ENCODE measurements around the gene CNPY3. TPM values are rescaled to one million over a fixed set of nuclear protein-coding genes. Genes with fewer than 3 reads are reported as not detected.

Gene CNPY3
- 36.8 to 45.0 TPM (median 43.5 TPM) in 5 replicates for total RNA-seq (2022; extraction: Qiagen RNA extraction)

DNA sequence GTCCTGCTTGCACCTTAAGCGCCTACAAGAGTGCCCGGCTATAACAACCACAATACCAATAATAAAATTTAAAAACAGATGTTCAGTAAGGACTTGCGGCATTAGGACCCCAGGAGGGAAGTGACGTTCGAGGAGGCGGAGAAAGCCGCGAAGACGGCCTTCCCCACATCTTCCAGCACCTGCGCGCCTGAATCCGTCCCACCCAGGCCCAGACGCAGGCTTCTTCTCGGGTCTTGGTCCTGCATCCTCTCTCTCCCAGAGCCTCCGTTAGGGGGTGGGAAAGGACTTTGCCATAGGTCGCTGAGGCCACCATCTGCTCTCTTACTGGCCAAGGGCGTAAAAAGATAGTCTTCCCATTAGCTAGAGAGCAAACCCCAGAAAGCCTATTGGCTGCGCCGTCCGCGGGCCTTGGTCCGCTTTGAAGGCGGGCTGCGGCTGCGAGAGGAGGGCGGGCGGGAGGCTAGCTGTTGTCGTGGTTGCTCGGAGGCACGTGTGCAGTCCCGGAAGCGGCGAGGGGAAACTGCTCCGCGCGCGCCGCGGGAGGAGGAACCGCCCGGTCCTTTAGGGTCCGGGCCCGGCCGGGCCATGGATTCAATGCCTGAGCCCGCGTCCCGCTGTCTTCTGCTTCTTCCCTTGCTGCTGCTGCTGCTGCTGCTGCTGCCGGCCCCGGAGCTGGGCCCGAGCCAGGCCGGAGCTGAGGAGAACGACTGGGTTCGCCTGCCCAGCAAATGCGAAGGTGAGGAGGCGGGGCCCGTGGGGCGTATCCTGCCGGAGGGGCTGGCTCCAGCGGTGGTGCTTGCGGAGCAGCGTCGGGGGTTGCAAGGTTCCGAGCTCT, at the start of gene CNPY3:
Gene CNPY3 (plus strand): TSS at position 495 of the 835 bp plus-strand sequence. CDS start 91 bp downstream, at position 586.

DNA sequence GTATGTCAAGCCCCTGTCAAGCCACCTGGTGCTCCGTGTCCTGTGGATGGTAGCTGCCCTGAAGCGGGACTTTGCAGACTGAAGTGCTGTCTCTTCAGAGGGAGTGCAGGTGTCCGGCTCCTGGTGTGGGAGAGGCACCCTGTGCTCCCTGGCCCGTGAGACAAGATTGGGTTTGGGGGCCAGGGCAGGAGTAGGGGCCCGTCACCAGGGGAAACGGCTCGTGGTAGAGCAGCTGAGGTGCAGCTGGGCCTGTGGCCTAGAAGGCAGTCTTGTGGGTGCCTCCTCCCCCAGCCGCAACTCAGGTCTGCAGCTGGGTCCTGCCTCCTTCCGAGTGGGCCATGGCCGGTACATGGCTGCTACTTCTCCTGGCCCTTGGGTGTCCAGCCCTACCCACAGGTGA, 13.5 kb upstream of the CNPY3 start, which contains the start of gene PTCRA:
Gene PTCRA (plus strand): TSS at position 322 of the 400 bp plus-strand sequence. CDS start 17 bp downstream, at position 339.

DNA sequence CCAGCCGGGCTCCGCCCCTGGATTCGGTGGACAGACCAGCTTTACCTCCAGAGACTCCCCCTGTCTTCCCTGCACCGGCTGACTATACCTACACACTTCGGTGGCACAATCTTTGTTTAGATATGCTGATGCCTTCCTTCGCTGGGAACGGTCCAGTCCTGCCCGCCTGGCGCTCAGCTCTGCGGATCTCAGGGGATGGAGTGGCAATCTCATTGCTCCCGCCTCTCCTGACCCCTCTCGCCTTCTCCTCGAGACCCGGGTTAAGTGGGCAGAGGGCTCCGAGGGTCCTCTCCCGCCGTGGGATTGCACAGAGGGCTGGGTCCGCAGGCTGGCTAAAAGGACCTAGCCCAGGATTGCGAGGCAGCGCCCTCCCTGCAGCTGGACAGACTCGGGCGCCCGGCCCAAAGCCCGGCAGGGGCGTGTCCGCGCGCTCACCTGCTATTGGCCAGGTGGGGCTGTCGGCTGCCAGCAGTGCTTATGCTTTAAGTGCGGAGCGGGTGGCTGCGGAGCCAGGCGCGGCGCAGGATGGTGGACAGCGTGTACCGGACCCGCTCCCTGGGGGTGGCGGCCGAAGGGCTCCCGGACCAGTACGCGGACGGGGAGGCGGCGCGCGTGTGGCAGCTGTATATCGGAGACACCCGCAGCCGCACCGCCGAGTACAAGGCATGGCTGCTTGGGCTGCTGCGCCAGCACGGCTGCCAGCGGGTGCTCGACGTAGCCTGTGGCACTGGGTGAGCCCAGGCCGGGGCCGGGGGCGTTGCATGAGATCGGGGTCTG, 31.2 kb downstream of the CNPY3 start, which contains the start of gene GNMT:
Gene GNMT (plus strand): TSS at position 512 of the 777 bp plus-strand sequence. CDS start 14 bp downstream, at position 526.

DNA sequence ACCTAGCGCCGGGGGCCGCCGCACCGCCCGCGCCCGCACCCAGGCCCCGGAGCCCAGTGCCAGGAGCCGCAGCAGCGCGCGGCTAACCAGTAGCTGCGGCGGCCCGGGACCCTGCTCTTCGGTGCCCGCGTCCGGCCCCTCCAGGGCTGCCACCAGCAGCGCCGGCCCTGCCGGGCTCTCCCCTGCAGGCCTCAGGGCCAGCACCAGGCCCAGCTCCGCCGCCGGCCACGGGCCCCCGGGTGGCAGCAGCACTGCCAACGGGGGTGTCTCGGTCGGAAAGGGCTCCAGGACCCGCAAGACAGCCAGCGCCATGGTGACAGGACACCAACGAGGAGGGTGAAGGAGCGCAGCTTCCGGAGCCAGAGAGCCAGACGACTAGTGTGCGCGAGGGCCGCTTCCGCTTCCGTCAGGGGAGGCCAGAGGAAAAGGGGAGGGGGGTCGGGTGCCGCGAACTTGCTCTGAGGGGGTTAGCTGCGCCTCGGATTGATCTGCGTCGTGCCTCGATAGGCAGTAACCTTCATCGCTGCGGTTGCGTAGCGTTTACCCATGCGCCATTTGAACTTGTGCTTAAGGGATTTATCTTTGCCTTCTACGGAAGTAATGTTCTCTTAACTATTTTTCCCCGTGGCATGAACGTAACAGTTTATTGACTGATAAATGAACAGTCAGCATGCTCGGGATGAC, 49.7 kb downstream of the CNPY3 start, which contains the start of gene PEX6:
Gene PEX6 (minus strand): TSS at position 343 of the 684 bp plus-strand sequence. CDS start 31 bp downstream, at position 312.

DNA sequence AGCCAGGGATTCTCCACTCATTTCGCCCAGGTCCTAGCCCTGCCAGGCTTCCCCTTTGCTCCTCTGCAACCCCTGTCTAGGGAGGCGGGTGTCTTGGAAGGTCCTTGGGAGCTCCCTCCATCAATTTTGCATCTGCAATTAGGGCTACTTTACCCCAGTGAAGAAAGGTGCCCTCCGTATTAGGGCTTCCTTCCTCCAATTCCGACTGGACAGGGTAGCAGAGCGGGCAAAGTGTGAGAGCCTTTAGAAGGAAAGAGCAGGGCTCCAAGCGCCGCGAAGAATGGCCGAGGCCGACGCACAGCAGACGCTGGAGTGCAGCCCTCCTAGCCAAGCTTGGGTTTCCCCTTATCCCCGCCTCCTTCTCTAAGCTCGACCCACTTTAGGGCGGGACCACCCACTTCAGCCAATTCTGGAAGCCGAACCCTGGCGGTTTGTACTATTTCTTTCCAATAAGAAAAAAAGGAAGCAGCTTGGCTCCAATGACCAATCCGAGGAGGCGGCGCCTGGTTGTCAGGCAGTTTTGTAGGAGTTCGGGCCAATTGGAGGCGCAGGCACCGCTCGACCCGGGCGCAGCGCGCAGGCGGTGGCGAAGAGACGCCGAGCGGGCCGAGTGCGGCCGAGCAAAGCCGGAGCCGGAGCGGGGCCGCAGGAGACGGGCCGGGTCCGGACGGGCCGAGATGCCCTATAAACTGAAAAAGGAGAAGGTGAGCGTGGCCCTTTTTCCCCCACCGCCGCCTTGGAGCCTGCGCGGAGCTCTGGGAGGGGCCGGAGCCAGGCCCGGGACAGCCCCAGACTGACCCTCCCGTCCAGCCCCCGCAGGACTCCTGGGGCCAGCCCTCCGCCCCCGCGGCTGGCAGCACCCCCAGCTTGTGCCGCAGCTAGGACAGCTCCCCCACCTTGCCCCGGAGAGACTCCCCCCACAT, 55.0 kb downstream of the CNPY3 start, which contains the start of gene PPP2R5D:
Gene PPP2R5D (plus strand): TSS at position 570 of the 923 bp plus-strand sequence. CDS start 108 bp downstream, at position 678.

Other genes starting within 250 kb of the CNPY3 start
- gene PRPH2, start 206.9 kb upstream of the CNPY3 start, total RNA-seq (2022; extraction: Qiagen RNA extraction): not detected in 5 replicates
- 15.3 to 18.4 TPM (median 15.6 TPM) in 5 replicates for gene TBCC, start 183.4 kb upstream of the CNPY3 start, total RNA-seq (2022; extraction: Qiagen RNA extraction)
- gene BICRAL, start 147.4 kb upstream of the CNPY3 start, total RNA-seq (2022; extraction: Qiagen RNA extraction): 2.2 to 3.1 TPM (median 2.8 TPM) in 5 replicates
- gene RPL7L1, start 49.9 kb upstream of the CNPY3 start, total RNA-seq (2022; extraction: Qiagen RNA extraction): 55.3 to 98.5 TPM (median 60.4 TPM) in 5 replicates
- gene PTCRA, start 13.4 kb upstream of the CNPY3 start, total RNA-seq (2022; extraction: Qiagen RNA extraction): not detected in 5 replicates
- gene GNMT, start 31.3 kb downstream of the CNPY3 start, total RNA-seq (2022; extraction: Qiagen RNA extraction): 0.06 to 0.16 TPM (median 0.10 TPM) in 4 of 5 replicates, not detected in the other
- gene PEX6, start 49.7 kb downstream of the CNPY3 start, total RNA-seq (2022; extraction: Qiagen RNA extraction): 6.2 to 9.7 TPM (median 9.3 TPM) in 5 replicates
- gene PPP2R5D, start 55.1 kb downstream of the CNPY3 start, total RNA-seq (2022; extraction: Qiagen RNA extraction): 25.3 to 28.9 TPM (median 27.0 TPM) in 5 replicates
- gene MEA1, start 84.5 kb downstream of the CNPY3 start, total RNA-seq (2022; extraction: Qiagen RNA extraction): 85.6 to 93.3 TPM (median 91.2 TPM) in 5 replicates
- 26.2 to 31.1 TPM (median 27.7 TPM) in 5 replicates for gene KLHDC3, start 84.8 kb downstream of the CNPY3 start, total RNA-seq (2022; extraction: Qiagen RNA extraction)
- 64.4 to 75.1 TPM (median 68.5 TPM) in 5 replicates for gene RRP36, start 92.1 kb downstream of the CNPY3 start, total RNA-seq (2022; extraction: Qiagen RNA extraction)
- gene CUL7, start 124.4 kb downstream of the CNPY3 start, total RNA-seq (2022; extraction: Qiagen RNA extraction): 6.8 to 9.0 TPM (median 7.6 TPM) in 5 replicates
- gene MRPL2, start 130.0 kb downstream of the CNPY3 start, total RNA-seq (2022; extraction: Qiagen RNA extraction): 56.1 to 62.9 TPM (median 57.9 TPM) in 5 replicates
- 6.7 to 8.1 TPM (median 7.3 TPM) in 5 replicates for gene KLC4, start 130.2 kb downstream of the CNPY3 start, total RNA-seq (2022; extraction: Qiagen RNA extraction)
- 3.7 to 5.2 TPM (median 4.8 TPM) in 5 replicates for gene PTK7, start 146.8 kb downstream of the CNPY3 start, total RNA-seq (2022; extraction: Qiagen RNA extraction)
- 12.5 to 17.2 TPM (median 16.3 TPM) in 5 replicates for gene SRF, start 241.8 kb downstream of the CNPY3 start, total RNA-seq (2022; extraction: Qiagen RNA extraction)

All from A549 treated with AZD2906 at 1 μM for 4 hours (cell line).